HEK293 (cell line): Measurements from ENCODE around the gene PNPO.

Source experiments
- GLIS2 ChIP-seq: fragments of 450-650 bp; formaldehyde crosslinking; IDR thresholded peaks from 2 replicates; pipeline ENCODE4 v1.5.1; 2016; ENCODE audit warnings: missing biosample characterization, missing genetic modification characterization
- KLF7 ChIP-seq: fragments of 450-650 bp; formaldehyde crosslinking; IDR thresholded peaks from 2 replicates; pipeline ENCODE4 v1.5.1; 2016; ENCODE audit warnings: missing biosample characterization, missing genetic modification characterization, borderline replicate concordance
- REPIN1 ChIP-seq: fragments of 450-650 bp; formaldehyde crosslinking; IDR thresholded peaks from 2 replicates; pipeline ENCODE4 v1.5.1; 2017; ENCODE audit warnings: missing biosample characterization, missing genetic modification characterization, low read depth
- SP7 ChIP-seq: fragments of 450-650 bp; formaldehyde crosslinking; IDR thresholded peaks from 2 replicates; pipeline ENCODE4 v1.5.1; 2016; ENCODE audit warnings: missing biosample characterization, missing genetic modification characterization
- ZBTB1 ChIP-seq: fragments of 450-650 bp; formaldehyde crosslinking; IDR thresholded peaks from 2 replicates; pipeline ENCODE4 v1.5.1; 2016; ENCODE audit warnings: missing biosample characterization, missing genetic modification characterization
- ZBTB8A ChIP-seq: fragments of 450-650 bp; formaldehyde crosslinking; IDR thresholded peaks from 2 replicates; pipeline ENCODE4 v1.5.1; 2016; ENCODE audit warnings: missing biosample characterization, missing genetic modification characterization
- ZNF112 ChIP-seq: fragments of 450-650 bp; formaldehyde crosslinking; IDR thresholded peaks from 2 replicates; pipeline ENCODE4 v1.5.0; 2017; ENCODE audit warnings: missing biosample characterization, missing genetic modification characterization
- ZNF19 ChIP-seq: fragments of 450-650 bp; formaldehyde crosslinking; IDR thresholded peaks from 2 replicates; pipeline ENCODE4; 2016; ENCODE audit warnings: missing biosample characterization, missing genetic modification characterization, low read depth
- ZNF202 ChIP-seq: fragments of 450-650 bp; formaldehyde crosslinking; IDR thresholded peaks from 2 replicates; pipeline ENCODE4 v1.5.1; 2016; ENCODE audit warnings: missing biosample characterization, missing genetic modification characterization, borderline replicate concordance
- ZNF221 ChIP-seq: fragments of 450-650 bp; formaldehyde crosslinking; IDR thresholded peaks from 2 replicates; pipeline ENCODE4 v1.5.1; 2017; ENCODE audit warnings: missing biosample characterization, missing genetic modification characterization, borderline replicate concordance
- ZNF23 ChIP-seq: fragments of 450-650 bp; formaldehyde crosslinking; IDR thresholded peaks from 2 replicates; pipeline ENCODE4 v1.5.1; 2016; ENCODE audit warnings: missing biosample characterization, missing genetic modification characterization, borderline replicate concordance
- ZNF248 ChIP-seq: fragments of 450-650 bp; formaldehyde crosslinking; IDR thresholded peaks from 2 replicates; pipeline ENCODE4 v1.5.1; 2017; ENCODE audit warnings: missing biosample characterization, missing genetic modification characterization
- ZNF274 ChIP-seq, 2 experiments: fragments of 200-500 bp in 1 of 2; fragments of 450-650 bp in 1 of 2; sonication (Bioruptor generic) in 1 of 2; formaldehyde crosslinking in 1 of 2; IDR thresholded peaks; 2 replicates each; pipeline versions ENCODE4 v1.5.1 to v1.6.1; 2014 to 2016; ENCODE audit warnings: borderline replicate concordance in 1 of 2, inconsistent platforms in 1 of 2, low read length in 1 of 2, missing biosample characterization in 1 of 2, missing genetic modification characterization in 1 of 2
- ZNF366 ChIP-seq: fragments of 450-650 bp; formaldehyde crosslinking; conservative IDR thresholded peaks from 2 replicates; pipeline ENCODE4 v1.5.1; 2016; ENCODE audit warnings: missing biosample characterization, missing genetic modification characterization
- ZNF404 ChIP-seq: fragments of 450-650 bp; formaldehyde crosslinking; IDR thresholded peaks from 2 replicates; pipeline ENCODE4 v1.5.1; 2017; ENCODE audit warnings: missing biosample characterization, missing genetic modification characterization
- ZNF623 ChIP-seq: fragments of 450-650 bp; formaldehyde crosslinking; IDR thresholded peaks from 2 replicates; pipeline ENCODE4 v1.5.1; 2016; ENCODE audit warnings: missing biosample characterization, missing genetic modification characterization
- ZNF629 ChIP-seq: fragments of 450-650 bp; formaldehyde crosslinking; IDR thresholded peaks from 2 replicates; pipeline ENCODE4 v1.5.1; 2017; ENCODE audit warnings: missing biosample characterization, missing genetic modification characterization
- ZNF654 ChIP-seq: fragments of 450-650 bp; formaldehyde crosslinking; IDR thresholded peaks from 2 replicates; pipeline ENCODE4 v1.5.1; 2016; ENCODE audit warnings: low read depth, missing biosample characterization, missing genetic modification characterization
- ZNF670 ChIP-seq: fragments of 450-650 bp; formaldehyde crosslinking; IDR thresholded peaks from 2 replicates; pipeline ENCODE4 v1.5.1; 2016; ENCODE audit warnings: missing biosample characterization, missing genetic modification characterization, low read depth
- ZNF837 ChIP-seq: fragments of 450-650 bp; formaldehyde crosslinking; IDR thresholded peaks from 2 replicates; pipeline ENCODE4 v1.5.1; 2016; ENCODE audit warnings: missing biosample characterization, missing genetic modification characterization
- ZSCAN16 ChIP-seq: fragments of 450-650 bp; formaldehyde crosslinking; IDR thresholded peaks from 2 replicates; pipeline ENCODE4 v1.5.1; 2016; ENCODE audit warnings: missing biosample characterization, missing genetic modification characterization
- ZXDB ChIP-seq: fragments of 450-650 bp; formaldehyde crosslinking; IDR thresholded peaks from 2 replicates; pipeline ENCODE4 v1.5.1; 2016; ENCODE audit warnings: missing biosample characterization, missing genetic modification characterization
- TF ChIP-seq, protein P1 (sequence below): fragments of 450-650 bp; formaldehyde crosslinking; IDR thresholded peaks from 2 replicates; pipeline ENCODE4 v1.5.1; 2016; ENCODE audit warnings: missing biosample characterization, missing genetic modification characterization, low read depth
- TF ChIP-seq, protein P2 (sequence below): fragments of 450-650 bp; formaldehyde crosslinking; IDR thresholded peaks from 2 replicates; pipeline ENCODE4; 2016; ENCODE audit warnings: missing biosample characterization, missing genetic modification characterization
- TF ChIP-seq, protein P3 (sequence below): fragments of 450-650 bp; formaldehyde crosslinking; IDR thresholded peaks from 2 replicates; pipeline ENCODE4 v1.5.1; 2016; ENCODE audit warnings: missing biosample characterization, missing genetic modification characterization
- TF ChIP-seq, protein P4 (sequence below): fragments of 450-650 bp; formaldehyde crosslinking; IDR thresholded peaks from 2 replicates; pipeline ENCODE4 v1.5.1; 2016; ENCODE audit warnings: missing biosample characterization, missing genetic modification characterization
- TF ChIP-seq, protein P5 (sequence below): fragments of 450-650 bp; formaldehyde crosslinking; conservative IDR thresholded peaks from 2 replicates; pipeline ENCODE4 v1.5.1; 2016; ENCODE audit warnings: low read depth, missing biosample characterization, missing genetic modification characterization
- TF ChIP-seq, protein P6 (sequence below): fragments of 450-650 bp; formaldehyde crosslinking; IDR thresholded peaks from 2 replicates; pipeline ENCODE4 v1.5.1; 2016; ENCODE audit warnings: missing biosample characterization, missing genetic modification characterization

The PNPO gene

GRCh38 chr17:47895856-47896671 is 45.3 kb upstream of the PNPO start, which contains the start of gene SP2 (continued):
- TF ChIP-seq ZNF23 (tag by site-specific recombination): no peak
- no peak; the same call in 1 of the 2 replicates for TF ChIP-seq KLF7
- TF ChIP-seq ZBTB8A (tag by site-specific recombination): peak; percentile 97
- TF ChIP-seq ZBTB1 (tag by site-specific recombination): no peak
- TF ChIP-seq ZNF404: no peak
- TF ChIP-seq ZSCAN16 (tag by site-specific recombination): no peak
- no peak for TF ChIP-seq ZNF202 (tag by site-specific recombination)
- no peak for TF ChIP-seq ZNF366 (tag by site-specific recombination)
- peak; percentile 83 for TF ChIP-seq GLIS2 (tag by site-specific recombination)
- TF ChIP-seq, protein P1, sequence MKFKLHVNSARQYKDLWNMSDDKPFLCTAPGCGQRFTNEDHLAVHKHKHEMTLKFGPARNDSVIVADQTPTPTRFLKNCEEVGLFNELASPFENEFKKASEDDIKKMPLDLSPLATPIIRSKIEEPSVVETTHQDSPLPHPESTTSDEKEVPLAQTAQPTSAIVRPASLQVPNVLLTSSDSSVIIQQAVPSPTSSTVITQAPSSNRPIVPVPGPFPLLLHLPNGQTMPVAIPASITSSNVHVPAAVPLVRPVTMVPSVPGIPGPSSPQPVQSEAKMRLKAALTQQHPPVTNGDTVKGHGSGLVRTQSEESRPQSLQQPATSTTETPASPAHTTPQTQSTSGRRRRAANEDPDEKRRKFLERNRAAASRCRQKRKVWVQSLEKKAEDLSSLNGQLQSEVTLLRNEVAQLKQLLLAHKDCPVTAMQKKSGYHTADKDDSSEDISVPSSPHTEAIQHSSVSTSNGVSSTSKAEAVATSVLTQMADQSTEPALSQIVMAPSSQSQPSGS (tag by site-specific recombination): peak; percentile 56; the same call in 1 of the 2 replicates
- TF ChIP-seq ZNF654: no peak
- no peak for TF ChIP-seq ZNF623 (tag by site-specific recombination)
- TF ChIP-seq, protein P2, sequence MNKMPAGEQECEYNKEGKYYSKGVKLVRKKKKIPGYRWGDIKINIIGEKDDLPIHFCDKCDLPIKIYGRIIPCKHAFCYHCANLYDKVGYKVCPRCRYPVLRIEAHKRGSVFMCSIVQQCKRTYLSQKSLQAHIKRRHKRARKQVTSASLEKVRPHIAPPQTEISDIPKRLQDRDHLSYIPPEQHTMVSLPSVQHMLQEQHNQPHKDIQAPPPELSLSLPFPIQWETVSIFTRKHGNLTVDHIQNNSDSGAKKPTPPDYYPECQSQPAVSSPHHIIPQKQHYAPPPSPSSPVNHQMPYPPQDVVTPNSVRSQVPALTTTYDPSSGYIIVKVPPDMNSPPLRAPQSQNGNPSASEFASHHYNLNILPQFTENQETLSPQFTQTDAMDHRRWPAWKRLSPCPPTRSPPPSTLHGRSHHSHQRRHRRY (tag by site-specific recombination): no peak
- peak; percentile 95 for TF ChIP-seq ZXDB
- TF ChIP-seq, protein P3, sequence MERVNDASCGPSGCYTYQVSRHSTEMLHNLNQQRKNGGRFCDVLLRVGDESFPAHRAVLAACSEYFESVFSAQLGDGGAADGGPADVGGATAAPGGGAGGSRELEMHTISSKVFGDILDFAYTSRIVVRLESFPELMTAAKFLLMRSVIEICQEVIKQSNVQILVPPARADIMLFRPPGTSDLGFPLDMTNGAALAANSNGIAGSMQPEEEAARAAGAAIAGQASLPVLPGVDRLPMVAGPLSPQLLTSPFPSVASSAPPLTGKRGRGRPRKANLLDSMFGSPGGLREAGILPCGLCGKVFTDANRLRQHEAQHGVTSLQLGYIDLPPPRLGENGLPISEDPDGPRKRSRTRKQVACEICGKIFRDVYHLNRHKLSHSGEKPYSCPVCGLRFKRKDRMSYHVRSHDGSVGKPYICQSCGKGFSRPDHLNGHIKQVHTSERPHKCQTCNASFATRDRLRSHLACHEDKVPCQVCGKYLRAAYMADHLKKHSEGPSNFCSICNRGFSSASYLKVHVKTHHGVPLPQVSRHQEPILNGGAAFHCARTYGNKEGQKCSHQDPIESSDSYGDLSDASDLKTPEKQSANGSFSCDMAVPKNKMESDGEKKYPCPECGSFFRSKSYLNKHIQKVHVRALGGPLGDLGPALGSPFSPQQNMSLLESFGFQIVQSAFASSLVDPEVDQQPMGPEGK: peak; percentile 87
- no peak for TF ChIP-seq ZNF837
- TF ChIP-seq ZNF221 (tag by site-specific recombination): no peak
- TF ChIP-seq, protein P4, sequence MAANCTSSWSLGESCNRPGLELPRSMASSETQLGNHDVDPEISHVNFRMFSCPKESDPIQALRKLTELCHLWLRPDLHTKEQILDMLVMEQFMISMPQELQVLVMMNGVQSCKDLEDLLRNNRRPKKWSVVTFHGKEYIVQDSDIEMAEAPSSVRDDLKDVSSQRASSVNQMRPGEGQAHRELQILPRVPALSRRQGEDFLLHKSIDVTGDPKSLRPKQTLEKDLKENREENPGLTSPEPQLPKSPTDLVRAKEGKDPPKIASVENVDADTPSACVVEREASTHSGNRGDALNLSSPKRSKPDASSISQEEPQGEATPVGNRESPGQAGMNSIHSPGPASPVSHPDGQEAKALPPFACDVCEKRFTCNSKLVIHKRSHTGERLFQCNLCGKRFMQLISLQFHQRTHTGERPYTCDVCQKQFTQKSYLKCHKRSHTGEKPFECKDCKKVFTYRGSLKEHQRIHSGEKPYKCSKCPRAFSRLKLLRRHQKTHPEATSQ (tag by site-specific recombination): no peak
- TF ChIP-seq ZNF629: no peak; the same call in 1 of the 2 replicates
- TF ChIP-seq ZNF19 (tag by site-specific recombination): no peak
- TF ChIP-seq ZNF248: no peak
- TF ChIP-seq ZNF274 (IDR thresholded peaks at IDR 0.05; ENCODE audit: low read length): no peak
- no peak for TF ChIP-seq ZNF274 (tag by site-specific recombination; IDR thresholded peaks at IDR 0.05; ENCODE audit: borderline replicate concordance)
- no peak for TF ChIP-seq REPIN1
- no peak for TF ChIP-seq ZNF670 (tag by site-specific recombination)
- TF ChIP-seq SP7: peak; percentile 21
- TF ChIP-seq, protein P5, sequence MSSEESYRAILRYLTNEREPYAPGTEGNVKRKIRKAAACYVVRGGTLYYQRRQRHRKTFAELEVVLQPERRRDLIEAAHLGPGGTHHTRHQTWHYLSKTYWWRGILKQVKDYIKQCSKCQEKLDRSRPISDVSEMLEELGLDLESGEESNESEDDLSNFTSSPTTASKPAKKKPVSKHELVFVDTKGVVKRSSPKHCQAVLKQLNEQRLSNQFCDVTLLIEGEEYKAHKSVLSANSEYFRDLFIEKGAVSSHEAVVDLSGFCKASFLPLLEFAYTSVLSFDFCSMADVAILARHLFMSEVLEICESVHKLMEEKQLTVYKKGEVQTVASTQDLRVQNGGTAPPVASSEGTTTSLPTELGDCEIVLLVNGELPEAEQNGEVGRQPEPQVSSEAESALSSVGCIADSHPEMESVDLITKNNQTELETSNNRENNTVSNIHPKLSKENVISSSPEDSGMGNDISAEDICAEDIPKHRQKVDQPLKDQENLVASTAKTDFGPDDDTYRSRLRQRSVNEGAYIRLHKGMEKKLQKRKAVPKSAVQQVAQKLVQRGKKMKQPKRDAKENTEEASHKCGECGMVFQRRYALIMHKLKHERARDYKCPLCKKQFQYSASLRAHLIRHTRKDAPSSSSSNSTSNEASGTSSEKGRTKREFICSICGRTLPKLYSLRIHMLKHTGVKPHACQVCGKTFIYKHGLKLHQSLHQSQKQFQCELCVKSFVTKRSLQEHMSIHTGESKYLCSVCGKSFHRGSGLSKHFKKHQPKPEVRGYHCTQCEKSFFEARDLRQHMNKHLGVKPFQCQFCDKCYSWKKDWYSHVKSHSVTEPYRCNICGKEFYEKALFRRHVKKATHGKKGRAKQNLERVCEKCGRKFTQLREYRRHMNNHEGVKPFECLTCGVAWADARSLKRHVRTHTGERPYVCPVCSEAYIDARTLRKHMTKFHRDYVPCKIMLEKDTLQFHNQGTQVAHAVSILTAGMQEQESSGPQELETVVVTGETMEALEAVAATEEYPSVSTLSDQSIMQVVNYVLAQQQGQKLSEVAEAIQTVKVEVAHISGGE: peak; percentile 34
- TF ChIP-seq, protein P6, sequence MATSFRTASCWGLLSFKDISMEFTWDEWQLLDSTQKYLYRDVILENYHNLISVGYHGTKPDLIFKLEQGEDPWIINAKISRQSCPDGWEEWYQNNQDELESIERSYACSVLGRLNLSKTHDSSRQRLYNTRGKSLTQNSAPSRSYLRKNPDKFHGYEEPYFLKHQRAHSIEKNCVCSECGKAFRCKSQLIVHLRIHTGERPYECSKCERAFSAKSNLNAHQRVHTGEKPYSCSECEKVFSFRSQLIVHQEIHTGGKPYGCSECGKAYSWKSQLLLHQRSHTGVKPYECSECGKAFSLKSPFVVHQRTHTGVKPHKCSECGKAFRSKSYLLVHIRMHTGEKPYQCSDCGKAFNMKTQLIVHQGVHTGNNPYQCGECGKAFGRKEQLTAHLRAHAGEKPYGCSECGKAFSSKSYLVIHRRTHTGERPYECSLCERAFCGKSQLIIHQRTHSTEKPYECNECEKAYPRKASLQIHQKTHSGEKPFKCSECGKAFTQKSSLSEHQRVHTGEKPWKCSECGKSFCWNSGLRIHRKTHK: no peak
- TF ChIP-seq ZNF112 (tag by site-specific recombination): no peak
